Posterior cingulate gyrus (tissue), 11 donors: ENCODE measurements around the gene NKX6-2.
A peak's percentile ranks its signal among the peaks of the same experiment; 100 is the strongest.

Experiments
- DNase-seq, 10 donors: peaks; one replicate each; pipeline versions ENCODE4 v3.0.0 to v3.0.0-alpha.2; 2020 to 2021; ENCODE audit warnings: mixed read lengths in 3 of 10
- intact Hi-C: fragments of 100-400 bp; cut with DNase I; formaldehyde crosslinking; loops from one replicate; pipeline ENCODE4 v1.15.1; 2023

The NKX6-2 gene

DNA sequence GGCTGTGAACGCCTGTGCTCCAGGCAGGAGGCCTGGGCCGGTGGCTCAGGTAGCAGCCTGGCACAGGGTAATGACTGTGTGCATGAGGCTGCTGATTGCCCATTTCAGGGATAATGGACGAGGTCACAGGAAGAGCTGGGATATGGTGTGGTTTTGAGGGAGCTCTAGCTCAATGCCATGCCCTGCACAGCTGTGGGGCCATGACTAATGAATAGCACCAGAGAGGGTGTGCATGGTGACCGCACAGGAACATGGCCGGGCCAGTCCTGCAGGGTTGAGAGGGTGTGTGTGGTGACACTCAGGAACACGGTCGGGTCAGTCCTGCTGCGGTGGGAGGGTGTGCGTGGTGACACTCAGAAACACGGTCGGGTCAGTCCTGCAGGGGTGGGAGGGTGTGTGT is 21.8 kb downstream of the NKX6-2 start:
- intact Hi-C loops = no loop called here
- no peak for DNase-seq

- intact Hi-C loops = no loop called here
- DNase-seq = no peak
Observed at GRCh38 chr10:132763545-132763944, 22.4 kb downstream of the NKX6-2 start.

- intact Hi-C loops = no loop called here
- peak in 2 of 10 donors; percentile 26 to 69 for DNase-seq
Observed at GRCh38 chr10:132762267-132762666, 23.7 kb downstream of the NKX6-2 start.

- no peak for DNase-seq
- intact Hi-C loops = no loop called here
Observed at GRCh38 chr10:132761395-132762060, 24.4 kb downstream of the NKX6-2 start.

DNA sequence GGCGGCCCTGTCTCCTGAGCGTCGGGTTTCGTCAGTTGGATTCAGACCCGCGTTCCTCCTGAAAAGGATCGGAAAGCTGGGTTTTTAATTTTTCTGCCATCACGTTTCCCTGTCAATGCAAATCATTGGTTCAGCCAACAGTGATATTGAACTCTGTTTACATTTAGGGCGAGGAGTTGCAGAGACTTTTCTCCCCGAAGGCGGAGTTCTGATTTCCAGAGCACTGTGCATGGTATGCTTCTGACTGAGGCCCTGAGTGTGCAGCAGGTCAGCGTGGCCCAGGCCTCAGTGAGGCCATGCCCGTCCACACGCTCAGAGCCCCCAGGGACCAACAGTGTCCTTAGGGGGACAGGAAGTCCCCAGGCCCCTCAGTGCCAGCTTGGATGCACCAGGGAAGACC is 27.1 kb downstream of the NKX6-2 start:
- intact Hi-C loops = no loop called here
- DNase-seq = no peak

DNA sequence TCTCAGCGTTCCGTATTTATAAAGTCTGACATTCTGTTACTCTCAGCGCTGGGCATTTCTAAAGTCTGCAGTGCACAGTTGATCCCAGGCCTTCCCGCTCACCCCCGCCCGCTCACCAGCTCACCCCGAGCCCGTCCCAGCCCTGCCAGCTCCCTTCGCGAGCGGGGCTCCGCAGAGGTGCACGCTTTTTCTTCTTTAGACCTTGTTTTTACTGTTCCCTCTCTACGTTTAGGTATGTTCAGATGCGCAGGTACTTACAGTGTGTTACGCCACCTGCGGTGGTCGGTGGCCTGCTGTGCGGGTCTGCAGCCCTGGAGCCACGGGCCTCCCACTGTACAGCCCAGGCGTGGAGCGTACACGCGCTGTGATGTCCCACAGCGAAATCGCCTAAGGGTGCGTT is 28.8 kb downstream of the NKX6-2 start:
- intact Hi-C loops = no loop called here
- DNase-seq = no peak

DNA sequence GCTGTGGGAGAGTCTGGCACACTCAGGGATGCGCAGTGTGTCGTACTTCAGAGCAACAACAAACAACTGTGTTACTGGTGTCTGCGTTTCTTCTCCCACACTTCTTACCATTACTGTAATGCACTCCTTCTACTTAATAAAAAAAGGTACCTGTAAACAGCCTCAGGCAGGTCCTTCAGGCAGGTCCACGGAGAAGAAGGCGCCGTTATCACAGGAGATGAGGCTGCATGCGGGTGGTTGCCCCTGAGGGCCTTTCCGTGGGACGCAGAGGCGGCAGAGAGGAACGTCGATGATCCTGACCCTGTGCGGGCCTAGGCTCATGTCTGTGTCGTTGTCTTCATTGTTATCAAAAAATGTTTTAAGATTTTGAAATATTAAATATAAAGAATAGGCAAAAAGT is 29.4 kb downstream of the NKX6-2 start:
- intact Hi-C loops = no loop called here
- no peak for DNase-seq

GRCh38 chr10:132755166-132755711 is 30.7 kb downstream of the NKX6-2 start:
- intact Hi-C loops = no loop called here

GRCh38 chr10:132754071-132754470 is 31.9 kb downstream of the NKX6-2 start:
- no peak for DNase-seq

More at GRCh38 chr10:132755166-132755711, 30.7 kb downstream of the NKX6-2 start:
- DNase-seq = no peak

GRCh38 chr10:132753596-132753995 is 32.4 kb downstream of the NKX6-2 start:
- DNase-seq = no peak
- intact Hi-C loops = no loop called here

More at GRCh38 chr10:132754071-132754470, 31.9 kb downstream of the NKX6-2 start:
- intact Hi-C loops = no loop called here

DNA sequence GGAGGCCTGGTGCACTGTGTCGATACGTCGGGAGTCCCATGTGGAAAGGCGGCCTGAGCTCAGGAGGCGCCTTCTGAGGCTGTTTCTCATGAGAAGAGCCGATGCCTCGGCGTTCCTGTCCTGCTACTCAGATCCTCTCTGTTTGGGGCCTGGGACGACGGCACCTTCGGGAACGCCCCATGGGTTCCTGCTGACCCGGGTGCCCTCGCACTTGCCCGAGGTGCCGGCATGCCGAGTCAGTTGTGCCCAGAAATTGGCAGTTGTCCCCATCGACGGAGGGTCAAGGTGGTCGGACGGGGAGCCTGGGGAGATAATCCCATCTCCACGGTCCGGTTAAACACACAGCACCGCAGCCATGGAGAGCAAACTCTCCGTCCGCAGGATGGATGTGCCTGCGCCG is 33.0 kb downstream of the NKX6-2 start:
- intact Hi-C loops = no loop called here
- DNase-seq = no peak

DNA sequence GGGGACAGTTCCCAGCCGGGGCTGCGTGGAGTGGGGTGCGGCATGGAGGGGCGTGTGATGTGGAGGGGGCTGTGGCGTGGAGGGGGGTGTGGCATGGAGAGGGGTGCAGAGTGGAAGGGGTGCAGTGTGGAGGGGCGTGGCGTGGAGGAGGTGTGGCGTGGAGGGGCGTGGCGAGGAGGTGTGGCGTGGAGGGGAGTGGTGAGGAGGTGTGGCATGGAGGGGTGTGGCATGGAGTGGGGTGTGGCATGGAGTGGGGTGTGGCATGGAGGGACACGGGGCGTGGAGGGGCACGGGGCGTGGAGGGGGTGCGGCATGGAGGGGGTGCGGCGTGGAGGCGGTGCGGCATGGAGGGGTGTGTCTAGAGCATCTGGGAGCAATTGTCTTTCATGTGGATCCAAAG is 33.6 kb downstream of the NKX6-2 start:
- no peak for DNase-seq
- intact Hi-C loops = no loop called here

DNA sequence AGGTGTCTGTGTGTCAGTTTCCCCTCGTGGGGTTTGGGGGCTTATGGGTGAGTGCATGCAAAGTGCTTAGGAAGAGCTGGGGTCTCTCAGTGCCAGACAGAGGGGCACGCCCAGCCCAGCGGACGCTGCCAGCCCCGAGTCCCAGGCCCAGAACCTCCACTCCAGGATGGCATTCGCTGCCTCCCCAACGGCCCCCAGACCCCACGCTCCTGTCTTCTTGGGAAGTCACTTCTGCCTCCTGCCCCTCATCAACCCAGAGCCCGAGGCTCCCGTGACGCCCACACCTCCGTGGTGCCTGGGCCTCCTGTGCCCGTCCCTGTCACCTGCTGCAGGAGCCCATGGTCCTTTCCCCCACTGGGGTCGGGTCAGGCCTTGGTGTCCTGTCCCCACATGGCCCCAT is 35.0 kb downstream of the NKX6-2 start:
- intact Hi-C loops = no loop called here

GRCh38 chr10:132749371-132749795 is 36.6 kb downstream of the NKX6-2 start:
- no peak for DNase-seq
- intact Hi-C loops = no loop called here

More for the DNA sequence above, 35.0 kb downstream of the NKX6-2 start:
- peak in 1 of 10 donors; percentile 71 for DNase-seq

DNA sequence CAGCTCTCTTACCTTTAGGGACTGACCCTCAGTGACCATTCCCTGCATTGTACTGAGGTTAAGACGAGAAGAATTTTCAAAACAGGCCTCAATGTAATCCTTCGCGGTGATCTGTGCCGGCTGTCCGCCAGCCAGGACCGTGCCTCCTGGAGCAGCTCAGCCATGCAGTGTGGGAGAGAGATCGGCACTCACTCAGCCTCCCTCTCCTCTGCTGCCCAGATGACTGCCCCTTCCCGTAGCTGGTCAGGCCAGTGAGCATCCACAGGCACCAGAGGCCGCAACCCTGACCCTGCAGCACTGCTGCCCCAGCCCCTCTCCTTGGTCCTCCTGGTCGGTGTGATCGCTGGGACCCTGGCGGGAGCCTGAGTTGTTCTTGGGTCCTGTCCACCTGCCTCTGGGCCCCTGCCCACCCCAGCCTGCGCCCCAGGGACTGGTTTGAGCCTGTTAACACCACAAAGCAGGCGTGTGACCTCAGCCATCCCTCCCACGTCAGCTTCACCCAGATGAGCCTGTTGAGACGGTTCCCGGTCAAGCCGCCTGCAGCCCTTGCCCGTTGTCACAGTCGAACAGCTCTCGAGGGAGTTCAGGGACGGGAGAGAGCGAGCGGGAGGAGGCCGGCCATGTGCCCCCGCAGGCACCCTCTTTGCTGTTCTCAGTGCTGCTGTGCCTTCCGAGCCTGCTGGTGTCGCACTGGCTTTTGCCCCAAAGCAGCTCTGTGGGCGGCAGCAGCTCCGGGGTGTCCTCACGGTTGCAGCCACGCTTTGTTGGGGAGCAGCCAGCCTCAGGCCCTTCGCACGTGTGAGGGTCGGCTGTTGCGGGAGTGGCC is 37.2 kb downstream of the NKX6-2 start:
- intact Hi-C loops = no loop called here
- peak in 1 of 10 donors; percentile 66 for DNase-seq

DNA sequence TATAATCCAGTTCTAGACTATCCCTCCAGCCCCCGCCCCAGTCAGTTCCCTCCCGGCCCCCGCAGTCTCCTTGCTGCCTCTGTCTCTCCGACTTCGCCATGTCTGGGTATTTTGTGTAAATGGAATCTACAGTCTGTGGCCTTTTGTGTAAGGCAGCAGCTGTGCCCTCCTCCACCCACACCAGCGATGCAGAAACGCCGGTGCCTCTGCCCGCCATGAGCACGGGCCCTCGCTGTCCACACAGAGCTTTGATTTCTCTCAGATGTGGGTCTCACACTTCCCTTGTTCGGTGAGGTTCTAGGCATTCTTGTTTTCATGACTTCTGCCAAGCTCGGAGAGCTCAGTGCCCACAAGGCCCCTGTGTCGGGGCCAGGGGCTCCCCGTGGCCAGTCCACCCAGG is 37.8 kb downstream of the NKX6-2 start:
- intact Hi-C loops = no loop called here
- DNase-seq = no peak

- intact Hi-C loops = no loop called here
- peak in 2 of 10 donors; percentile 32 to 74 for DNase-seq
Observed at GRCh38 chr10:132746801-132747625, 38.9 kb downstream of the NKX6-2 start.

DNA sequence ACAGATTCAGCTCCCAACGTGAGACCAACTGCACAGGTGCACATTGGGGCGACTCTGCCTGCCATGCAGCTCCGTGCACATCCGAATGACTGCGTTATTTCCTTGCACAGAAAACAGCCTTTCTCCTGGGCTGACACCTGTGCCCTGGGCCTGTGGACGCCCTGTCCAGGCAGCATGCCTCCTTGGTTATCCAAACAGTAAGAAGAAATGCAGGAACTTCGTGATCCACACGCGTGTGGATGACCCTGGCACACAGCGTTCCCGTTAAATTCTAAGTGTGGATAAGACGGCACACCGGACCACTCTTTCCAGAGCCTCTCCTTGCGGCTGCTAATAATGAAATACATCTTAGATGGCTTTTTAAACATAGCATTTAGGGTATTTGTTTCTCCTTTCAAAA is 39.6 kb downstream of the NKX6-2 start:
- intact Hi-C loops = no loop called here
- no peak for DNase-seq

- no peak for DNase-seq
Observed at GRCh38 chr10:132745971-132746370, 40.0 kb downstream of the NKX6-2 start.

GRCh38 chr10:132745511-132745910 is 40.4 kb downstream of the NKX6-2 start:
- DNase-seq = peak in 1 of 10 donors; percentile 68

More at GRCh38 chr10:132745971-132746370, 40.0 kb downstream of the NKX6-2 start:
- intact Hi-C loops = no loop called here

DNA sequence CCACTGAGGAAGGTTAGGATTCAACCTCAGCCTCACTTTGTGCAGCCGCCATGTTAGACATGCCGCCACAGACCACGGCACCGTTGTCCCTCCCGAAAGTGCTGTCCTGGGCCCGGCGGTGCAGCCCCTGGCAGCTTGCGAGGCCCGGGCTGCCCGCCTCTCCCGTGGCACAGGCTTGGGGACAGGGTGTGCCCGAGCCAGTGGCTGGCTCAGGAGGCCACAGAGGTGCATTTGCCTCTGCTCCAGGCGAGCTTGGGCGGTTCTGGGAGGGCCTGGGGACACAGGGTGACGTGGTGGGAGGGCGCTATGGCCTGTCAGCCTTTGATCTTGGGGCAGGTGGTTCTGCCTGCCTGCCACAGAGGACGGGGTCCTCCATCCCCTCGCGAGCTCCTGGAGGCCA is 41.1 kb downstream of the NKX6-2 start:
- intact Hi-C loops = no loop called here
- DNase-seq = no peak

More at GRCh38 chr10:132745511-132745910, 40.4 kb downstream of the NKX6-2 start:
- intact Hi-C loops = no loop called here
